ENCODE results near the gene FOXA2. TPM values are rescaled to one million over a fixed set of nuclear protein-coding genes. Genes with fewer than 3 reads are reported as not detected.

FOXA2 gene
- total and polyA plus RNA-seq, 2 of the 13 experiments (the other 11 are each of a cell fraction or from before 2014, with no cell fraction given) = 8.8 to 12.2 TPM

- TF ChIP-seq, protein P1, sequence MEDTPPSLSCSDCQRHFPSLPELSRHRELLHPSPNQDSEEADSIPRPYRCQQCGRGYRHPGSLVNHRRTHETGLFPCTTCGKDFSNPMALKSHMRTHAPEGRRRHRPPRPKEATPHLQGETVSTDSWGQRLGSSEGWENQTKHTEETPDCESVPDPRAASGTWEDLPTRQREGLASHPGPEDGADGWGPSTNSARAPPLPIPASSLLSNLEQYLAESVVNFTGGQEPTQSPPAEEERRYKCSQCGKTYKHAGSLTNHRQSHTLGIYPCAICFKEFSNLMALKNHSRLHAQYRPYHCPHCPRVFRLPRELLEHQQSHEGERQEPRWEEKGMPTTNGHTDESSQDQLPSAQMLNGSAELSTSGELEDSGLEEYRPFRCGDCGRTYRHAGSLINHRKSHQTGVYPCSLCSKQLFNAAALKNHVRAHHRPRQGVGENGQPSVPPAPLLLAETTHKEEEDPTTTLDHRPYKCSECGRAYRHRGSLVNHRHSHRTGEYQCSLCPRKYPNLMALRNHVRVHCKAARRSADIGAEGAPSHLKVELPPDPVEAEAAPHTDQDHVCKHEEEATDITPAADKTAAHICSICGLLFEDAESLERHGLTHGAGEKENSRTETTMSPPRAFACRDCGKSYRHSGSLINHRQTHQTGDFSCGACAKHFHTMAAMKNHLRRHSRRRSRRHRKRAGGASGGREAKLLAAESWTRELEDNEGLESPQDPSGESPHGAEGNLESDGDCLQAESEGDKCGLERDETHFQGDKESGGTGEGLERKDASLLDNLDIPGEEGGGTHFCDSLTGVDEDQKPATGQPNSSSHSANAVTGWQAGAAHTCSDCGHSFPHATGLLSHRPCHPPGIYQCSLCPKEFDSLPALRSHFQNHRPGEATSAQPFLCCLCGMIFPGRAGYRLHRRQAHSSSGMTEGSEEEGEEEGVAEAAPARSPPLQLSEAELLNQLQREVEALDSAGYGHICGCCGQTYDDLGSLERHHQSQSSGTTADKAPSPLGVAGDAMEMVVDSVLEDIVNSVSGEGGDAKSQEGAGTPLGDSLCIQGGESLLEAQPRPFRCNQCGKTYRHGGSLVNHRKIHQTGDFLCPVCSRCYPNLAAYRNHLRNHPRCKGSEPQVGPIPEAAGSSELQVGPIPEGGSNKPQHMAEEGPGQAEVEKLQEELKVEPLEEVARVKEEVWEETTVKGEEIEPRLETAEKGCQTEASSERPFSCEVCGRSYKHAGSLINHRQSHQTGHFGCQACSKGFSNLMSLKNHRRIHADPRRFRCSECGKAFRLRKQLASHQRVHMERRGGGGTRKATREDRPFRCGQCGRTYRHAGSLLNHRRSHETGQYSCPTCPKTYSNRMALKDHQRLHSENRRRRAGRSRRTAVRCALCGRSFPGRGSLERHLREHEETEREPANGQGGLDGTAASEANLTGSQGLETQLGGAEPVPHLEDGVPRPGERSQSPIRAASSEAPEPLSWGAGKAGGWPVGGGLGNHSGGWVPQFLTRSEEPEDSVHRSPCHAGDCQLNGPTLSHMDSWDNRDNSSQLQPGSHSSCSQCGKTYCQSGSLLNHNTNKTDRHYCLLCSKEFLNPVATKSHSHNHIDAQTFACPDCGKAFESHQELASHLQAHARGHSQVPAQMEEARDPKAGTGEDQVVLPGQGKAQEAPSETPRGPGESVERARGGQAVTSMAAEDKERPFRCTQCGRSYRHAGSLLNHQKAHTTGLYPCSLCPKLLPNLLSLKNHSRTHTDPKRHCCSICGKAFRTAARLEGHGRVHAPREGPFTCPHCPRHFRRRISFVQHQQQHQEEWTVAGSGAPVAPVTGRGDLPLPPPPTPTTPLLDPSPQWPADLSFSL (CRISPR knock-in tag; IDR thresholded peaks at IDR 0.05) = no peak
- TF ChIP-seq, protein P2, sequence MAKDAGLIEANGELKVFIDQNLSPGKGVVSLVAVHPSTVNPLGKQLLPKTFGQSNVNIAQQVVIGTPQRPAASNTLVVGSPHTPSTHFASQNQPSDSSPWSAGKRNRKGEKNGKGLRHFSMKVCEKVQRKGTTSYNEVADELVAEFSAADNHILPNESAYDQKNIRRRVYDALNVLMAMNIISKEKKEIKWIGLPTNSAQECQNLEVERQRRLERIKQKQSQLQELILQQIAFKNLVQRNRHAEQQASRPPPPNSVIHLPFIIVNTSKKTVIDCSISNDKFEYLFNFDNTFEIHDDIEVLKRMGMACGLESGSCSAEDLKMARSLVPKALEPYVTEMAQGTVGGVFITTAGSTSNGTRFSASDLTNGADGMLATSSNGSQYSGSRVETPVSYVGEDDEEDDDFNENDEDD (CRISPR knock-in tag; IDR thresholded peaks at IDR 0.05; ENCODE audit: borderline replicate concordance) = no peak
- no peak for TF ChIP-seq SYNCRIP (IDR thresholded peaks at IDR 0.05; ENCODE audit: insufficient read depth, low read depth, low read length)
- TF ChIP-seq ZNF589 (CRISPR knock-in tag; conservative IDR thresholded peaks at IDR 0.05) = no peak
- no peak for TF ChIP-seq NR2F2 (IDR thresholded peaks at IDR 0.05; ENCODE audit: borderline replicate concordance, low read depth)
- no peak for TF ChIP-seq ATF7 (IDR thresholded peaks at IDR 0.05)
- no peak for TF ChIP-seq ATF7 (CRISPR knock-in tag; IDR thresholded peaks at IDR 0.05)
- no peak for TF ChIP-seq MZF1 (CRISPR knock-in tag; IDR thresholded peaks at IDR 0.05; ENCODE audit: borderline replicate concordance)
- TF ChIP-seq ZC3H13 (CRISPR knock-in tag; IDR thresholded peaks at IDR 0.05) = no peak
- TF ChIP-seq SPEN (CRISPR knock-in tag; IDR thresholded peaks at IDR 0.05; ENCODE audit: low read depth) = no peak
- TF ChIP-seq, protein P3, sequence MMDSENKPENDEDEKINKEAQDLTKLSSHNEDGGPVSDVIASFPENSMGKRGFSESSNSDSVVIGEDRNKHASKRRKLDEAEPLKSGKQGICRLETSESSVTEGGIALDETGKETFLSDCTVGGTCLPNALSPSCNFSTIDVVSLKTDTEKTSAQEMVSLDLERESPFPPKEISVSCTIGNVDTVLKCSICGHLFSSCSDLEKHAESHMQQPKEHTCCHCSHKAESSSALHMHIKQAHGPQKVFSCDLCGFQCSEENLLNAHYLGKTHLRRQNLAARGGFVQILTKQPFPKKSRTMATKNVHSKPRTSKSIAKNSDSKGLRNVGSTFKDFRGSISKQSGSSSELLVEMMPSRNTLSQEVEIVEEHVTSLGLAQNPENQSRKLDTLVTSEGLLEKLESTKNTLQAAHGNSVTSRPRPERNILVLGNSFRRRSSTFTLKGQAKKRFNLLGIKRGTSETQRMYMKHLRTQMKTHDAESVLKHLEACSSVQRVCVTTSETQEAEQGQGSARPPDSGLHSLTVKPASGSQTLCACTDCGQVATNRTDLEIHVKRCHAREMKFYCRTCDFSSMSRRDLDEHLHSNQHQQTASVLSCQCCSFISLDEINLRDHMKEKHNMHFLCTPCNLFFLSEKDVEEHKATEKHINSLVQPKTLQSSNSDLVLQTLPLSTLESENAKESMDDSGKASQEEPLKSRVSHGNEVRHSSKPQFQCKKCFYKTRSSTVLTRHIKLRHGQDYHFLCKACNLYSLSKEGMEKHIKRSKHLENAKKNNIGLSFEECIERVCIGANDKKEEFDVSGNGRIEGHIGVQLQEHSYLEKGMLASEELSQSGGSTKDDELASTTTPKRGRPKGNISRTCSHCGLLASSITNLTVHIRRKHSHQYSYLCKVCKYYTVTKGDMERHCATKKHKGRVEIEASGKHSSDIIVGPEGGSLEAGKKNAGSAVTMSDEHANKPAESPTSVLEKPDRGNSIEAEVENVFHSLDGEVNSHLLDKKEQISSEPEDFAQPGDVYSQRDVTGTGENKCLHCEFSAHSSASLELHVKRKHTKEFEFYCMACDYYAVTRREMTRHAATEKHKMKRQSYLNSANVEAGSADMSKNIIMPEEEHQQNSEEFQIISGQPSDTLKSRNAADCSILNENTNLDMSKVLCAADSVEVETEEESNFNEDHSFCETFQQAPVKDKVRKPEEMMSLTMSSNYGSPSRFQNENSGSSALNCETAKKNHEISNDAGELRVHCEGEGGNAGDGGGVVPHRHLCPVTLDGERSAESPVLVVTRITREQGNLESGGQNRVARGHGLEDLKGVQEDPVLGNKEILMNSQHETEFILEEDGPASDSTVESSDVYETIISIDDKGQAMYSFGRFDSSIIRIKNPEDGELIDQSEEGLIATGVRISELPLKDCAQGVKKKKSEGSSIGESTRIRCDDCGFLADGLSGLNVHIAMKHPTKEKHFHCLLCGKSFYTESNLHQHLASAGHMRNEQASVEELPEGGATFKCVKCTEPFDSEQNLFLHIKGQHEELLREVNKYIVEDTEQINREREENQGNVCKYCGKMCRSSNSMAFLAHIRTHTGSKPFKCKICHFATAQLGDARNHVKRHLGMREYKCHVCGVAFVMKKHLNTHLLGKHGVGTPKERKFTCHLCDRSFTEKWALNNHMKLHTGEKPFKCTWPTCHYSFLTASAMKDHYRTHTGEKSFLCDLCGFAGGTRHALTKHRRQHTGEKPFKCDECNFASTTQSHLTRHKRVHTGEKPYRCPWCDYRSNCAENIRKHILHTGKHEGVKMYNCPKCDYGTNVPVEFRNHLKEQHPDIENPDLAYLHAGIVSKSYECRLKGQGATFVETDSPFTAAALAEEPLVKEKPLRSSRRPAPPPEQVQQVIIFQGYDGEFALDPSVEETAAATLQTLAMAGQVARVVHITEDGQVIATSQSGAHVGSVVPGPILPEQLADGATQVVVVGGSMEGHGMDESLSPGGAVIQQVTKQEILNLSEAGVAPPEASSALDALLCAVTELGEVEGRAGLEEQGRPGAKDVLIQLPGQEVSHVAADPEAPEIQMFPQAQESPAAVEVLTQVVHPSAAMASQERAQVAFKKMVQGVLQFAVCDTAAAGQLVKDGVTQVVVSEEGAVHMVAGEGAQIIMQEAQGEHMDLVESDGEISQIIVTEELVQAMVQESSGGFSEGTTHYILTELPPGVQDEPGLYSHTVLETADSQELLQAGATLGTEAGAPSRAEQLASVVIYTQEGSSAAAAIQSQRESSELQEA (CRISPR knock-in tag; IDR thresholded peaks at IDR 0.05; ENCODE audit: not compliant biosample characterization) = no peak
- no peak for TF ChIP-seq FOXA1 (IDR thresholded peaks at IDR 0.05)
- no peak for TF ChIP-seq FOXA1 (CRISPR knock-in tag; IDR thresholded peaks at IDR 0.05)
These were observed 48.1 kb downstream of the FOXA2 start (continued) for GRCh38 chr20:22536141-22536828.
